ENCODE measurements around the gene APP. TPM values are rescaled to one million over a fixed set of nuclear protein-coding genes. Genes with fewer than 3 reads are reported as not detected.

The APP gene
- total RNA-seq, 3 donors from 2014 or later = 270 to 546 (median 383) TPM

DNA sequence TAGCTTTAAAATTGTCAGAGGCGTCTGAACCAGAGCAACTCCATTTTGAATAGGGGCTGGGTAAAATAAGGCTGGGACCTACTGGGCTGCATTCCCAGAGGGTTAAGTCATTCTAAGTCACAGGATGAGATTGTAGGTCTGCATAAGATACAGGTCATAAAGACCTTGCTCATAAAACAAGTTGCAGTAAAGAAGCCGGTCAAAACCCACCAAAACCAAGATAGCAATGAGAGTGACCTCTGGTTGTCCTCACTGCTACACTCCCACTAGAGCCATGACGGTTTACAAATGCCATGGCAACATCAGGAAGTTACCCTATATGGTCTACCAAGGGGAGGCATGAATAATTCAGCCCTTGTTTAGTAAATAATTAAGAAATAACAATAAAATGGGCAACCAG lies 292.2 kb downstream of the APP start:
- H3K9me3 ChIP-seq = no peaks in the 10 kb centered on the region
- H3K27me3 ChIP-seq = no peaks in the 10 kb centered on the region
- H3K4me1 ChIP-seq = no peaks in the 10 kb centered on the region
- H3K27ac ChIP-seq = no peak overlapping the region
- H3K36me3 ChIP-seq = no peaks in the 10 kb centered on the region
- intact Hi-C loops (cut with DNase I; ENCODE audit: low total_unique reads) = no loop called here
- DNase-seq (ENCODE audit: low spot score in 2 of 2) = no peak
- H3K4me3 ChIP-seq = no peak overlapping the region
- TF ChIP-seq POLR2A (IDR thresholded peaks at IDR 0.05) = no peak
- no peak for TF ChIP-seq POLR2AphosphoS5 (IDR thresholded peaks at IDR 0.05)
- TF ChIP-seq, protein P1, sequence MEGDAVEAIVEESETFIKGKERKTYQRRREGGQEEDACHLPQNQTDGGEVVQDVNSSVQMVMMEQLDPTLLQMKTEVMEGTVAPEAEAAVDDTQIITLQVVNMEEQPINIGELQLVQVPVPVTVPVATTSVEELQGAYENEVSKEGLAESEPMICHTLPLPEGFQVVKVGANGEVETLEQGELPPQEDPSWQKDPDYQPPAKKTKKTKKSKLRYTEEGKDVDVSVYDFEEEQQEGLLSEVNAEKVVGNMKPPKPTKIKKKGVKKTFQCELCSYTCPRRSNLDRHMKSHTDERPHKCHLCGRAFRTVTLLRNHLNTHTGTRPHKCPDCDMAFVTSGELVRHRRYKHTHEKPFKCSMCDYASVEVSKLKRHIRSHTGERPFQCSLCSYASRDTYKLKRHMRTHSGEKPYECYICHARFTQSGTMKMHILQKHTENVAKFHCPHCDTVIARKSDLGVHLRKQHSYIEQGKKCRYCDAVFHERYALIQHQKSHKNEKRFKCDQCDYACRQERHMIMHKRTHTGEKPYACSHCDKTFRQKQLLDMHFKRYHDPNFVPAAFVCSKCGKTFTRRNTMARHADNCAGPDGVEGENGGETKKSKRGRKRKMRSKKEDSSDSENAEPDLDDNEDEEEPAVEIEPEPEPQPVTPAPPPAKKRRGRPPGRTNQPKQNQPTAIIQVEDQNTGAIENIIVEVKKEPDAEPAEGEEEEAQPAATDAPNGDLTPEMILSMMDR (IDR thresholded peaks at IDR 0.05) = no peak

DNA sequence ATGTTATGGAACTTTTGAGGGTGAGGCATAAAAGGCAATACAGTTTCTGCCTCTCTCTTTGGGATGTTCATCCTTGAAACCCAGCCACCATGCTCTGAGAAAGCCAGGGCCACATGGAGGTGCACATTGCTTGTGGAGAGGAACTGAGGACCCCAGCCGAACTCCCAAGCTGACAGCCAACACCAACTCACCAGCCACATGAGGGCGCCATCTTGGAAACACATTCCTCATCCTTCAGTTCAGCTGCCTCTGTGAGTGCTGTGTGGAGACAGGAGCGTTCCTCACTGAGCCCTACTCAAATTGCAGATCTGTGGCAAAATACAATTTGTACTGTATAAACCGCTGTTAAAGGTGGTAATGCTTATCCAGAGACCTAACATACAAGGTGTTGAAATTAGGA lies 298.3 kb downstream of the APP start:
- intact Hi-C loops (cut with DNase I; ENCODE audit: low total_unique reads) = no loop called here
- TF ChIP-seq POLR2A (IDR thresholded peaks at IDR 0.05) (no peak), POLR2AphosphoS5 (IDR thresholded peaks at IDR 0.05) (no peak)
- TF ChIP-seq, protein P1 (IDR thresholded peaks at IDR 0.05) = no peak
- DNase-seq (ENCODE audit: low spot score in 2 of 2) = no peak
- H3K27ac ChIP-seq = no peak overlapping the region
- no peaks in the 10 kb centered on the region for H3K4me1 ChIP-seq
- H3K27me3 ChIP-seq = no peaks in the 10 kb centered on the region
- no peak overlapping the region for H3K4me3 ChIP-seq
- H3K9me3 ChIP-seq = no peaks in the 10 kb centered on the region
- no peaks in the 10 kb centered on the region for H3K36me3 ChIP-seq

DNA sequence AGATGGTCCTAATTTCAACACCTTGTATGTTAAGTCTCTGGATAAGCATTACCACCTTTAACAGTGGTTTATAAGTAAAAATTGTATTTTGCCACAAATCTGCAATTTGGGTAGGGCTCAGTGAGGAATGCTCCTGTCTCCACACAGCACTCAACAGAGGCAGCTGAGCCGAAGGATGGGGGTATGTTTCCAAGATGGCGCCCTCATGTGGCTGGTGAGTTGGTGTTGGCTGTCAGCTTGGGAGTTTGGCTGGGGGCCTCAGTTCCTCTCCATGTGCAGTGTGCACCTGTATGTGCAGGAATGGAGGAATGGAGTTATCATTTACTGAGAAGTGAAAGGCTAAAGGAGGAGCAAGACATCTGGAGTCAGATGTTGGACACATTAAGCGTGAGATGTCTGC lies 299.0 kb downstream of the APP start:
- intact Hi-C loops (cut with DNase I; ENCODE audit: low total_unique reads) = no loop called here
- no peak for DNase-seq (ENCODE audit: low spot score in 2 of 2)
- Histone ChIP-seq H3K36me3 (no peaks in the 10 kb centered on the region), H3K4me1 (no peaks in the 10 kb centered on the region), H3K9me3 (no peaks in the 10 kb centered on the region), H3K4me3 (no peak overlapping the region), H3K27me3 (no peaks in the 10 kb centered on the region), H3K27ac (no peak overlapping the region)
- no peak for TF ChIP-seq POLR2A (IDR thresholded peaks at IDR 0.05)
- TF ChIP-seq, protein P1 (IDR thresholded peaks at IDR 0.05) = no peak
- TF ChIP-seq POLR2AphosphoS5 (IDR thresholded peaks at IDR 0.05) = no peak

DNA sequence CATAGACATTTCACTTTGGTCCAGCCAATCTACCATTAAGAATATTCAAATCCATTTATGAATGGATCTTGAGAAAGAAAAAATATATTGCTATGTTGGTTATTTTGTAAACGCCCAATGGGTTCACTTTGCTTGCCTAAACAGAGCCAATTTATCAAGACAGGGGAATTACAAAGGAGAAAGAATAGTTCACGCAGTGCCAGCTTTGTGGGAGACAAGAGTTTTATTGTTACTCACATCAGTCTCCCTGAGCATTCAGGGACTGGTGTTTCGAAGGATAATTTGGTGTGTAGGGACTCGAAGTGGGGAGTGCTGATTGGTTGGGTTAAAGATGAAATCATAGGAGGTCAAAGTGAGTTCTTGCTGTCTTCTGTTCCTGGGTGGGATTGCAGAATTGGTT lies 300.5 kb downstream of the APP start:
- H3K4me1 ChIP-seq = no peaks in the 10 kb centered on the region
- intact Hi-C loops (cut with DNase I; ENCODE audit: low total_unique reads) = no loop called here
- H3K27me3 ChIP-seq = no peaks in the 10 kb centered on the region
- H3K9me3 ChIP-seq = no peaks in the 10 kb centered on the region
- H3K4me3 ChIP-seq = no peak overlapping the region
- H3K36me3 ChIP-seq = no peaks in the 10 kb centered on the region
- no peak for TF ChIP-seq POLR2AphosphoS5 (IDR thresholded peaks at IDR 0.05)
- TF ChIP-seq, protein P1 (IDR thresholded peaks at IDR 0.05) = no peak
- TF ChIP-seq POLR2A (IDR thresholded peaks at IDR 0.05) = no peak
- no peak overlapping the region for H3K27ac ChIP-seq
- DNase-seq (ENCODE audit: low spot score in 2 of 2) = no peak

DNA sequence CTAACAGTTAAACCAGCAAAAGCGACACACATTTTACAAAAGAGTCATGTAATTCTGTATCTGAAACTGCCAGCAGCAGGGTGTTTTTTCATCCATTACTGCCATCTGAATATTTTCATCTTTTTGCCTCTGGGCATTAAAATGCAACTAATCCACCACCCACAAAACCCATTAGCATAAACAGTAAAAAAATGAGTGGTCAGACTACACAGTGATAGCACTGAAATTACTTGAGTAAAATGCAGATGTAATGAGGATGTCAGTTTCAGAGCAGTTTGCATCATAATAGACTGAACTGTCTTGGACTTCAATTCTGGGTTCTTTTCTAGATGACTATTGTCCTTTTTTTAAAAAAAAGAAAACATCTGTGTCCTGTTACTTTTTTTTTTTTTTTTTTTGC lies 303.5 kb downstream of the APP start:
- no peak overlapping the region for H3K27ac ChIP-seq

More for the DNA sequence above, 303.5 kb downstream of the APP start:
- no peaks in the 10 kb centered on the region for H3K9me3 ChIP-seq
- intact Hi-C loops (cut with DNase I; ENCODE audit: low total_unique reads) = no loop called here
- no peak for DNase-seq (ENCODE audit: low spot score in 2 of 2)
- no peak overlapping the region for H3K4me3 ChIP-seq
- H3K4me1 ChIP-seq = no peaks in the 10 kb centered on the region
- no peaks in the 10 kb centered on the region for H3K27me3 ChIP-seq
- no peak for TF ChIP-seq POLR2A (IDR thresholded peaks at IDR 0.05)
- TF ChIP-seq, protein P1 (IDR thresholded peaks at IDR 0.05) = no peak
- no peak for TF ChIP-seq POLR2AphosphoS5 (IDR thresholded peaks at IDR 0.05)
- H3K36me3 ChIP-seq = no peaks in the 10 kb centered on the region

Measured in breast epithelium (tissue), 4 donors.